Activated T-cell treated with anti-CD3 and anti-CD28 coated beads, Interleukin-2, amount 50 U/mL, for 4 hours (primary cell): ENCODE data around the gene SPDYE6. TPM values are rescaled to one million over a fixed set of nuclear protein-coding genes. Genes with fewer than 3 reads are reported as not detected.
A peak's percentile ranks its signal among the peaks of the same experiment; 100 is the strongest.
"Not testable (repeated sequence)": the region's sequence is repeated elsewhere in the genome, so short reads cannot be mapped to it uniquely, and the experiment has no call there.

ENCODE experiments used
- ATAC-seq, 2 donors: fragments of 200-7000 bp; cut with Tn5 transposase; one replicate each; pipeline ENCODE4 v1.10.0; 2021
- DNase-seq: peaks from one replicate; pipeline ENCODE4 v3.0.0-alpha.2; 2020
- H3K27me3 Mint-ChIP-seq: one replicate; pipeline ENCODE4 v1.8.0; 2021; ENCODE audit warnings: low read depth, mixed read lengths
- H3K36me3 Mint-ChIP-seq: one replicate; pipeline ENCODE4 v1.8.0; 2022; ENCODE audit warnings: mixed read lengths; ENCODE audit not compliant: insufficient read depth
- H3K4me1 Mint-ChIP-seq: one replicate; pipeline ENCODE4 v1.8.0; 2021; ENCODE audit warnings: low read depth, mixed read lengths
- H3K4me3 Mint-ChIP-seq: one replicate; pipeline ENCODE4 v1.8.0; 2021; ENCODE audit warnings: mild to moderate bottlenecking, moderate library complexity, mixed read lengths
- H3K9me3 Mint-ChIP-seq: one replicate; pipeline ENCODE4 v1.8.0; 2021; ENCODE audit warnings: mixed read lengths
- total RNA-seq, 3 donors: library from RNA; stranded (reverse); gene quantifications; one replicate each; pipeline ENCODE4 v1.2.1, GENCODE V29; 2021

SPDYE6 gene
- total RNA-seq, 3 donors from 2014 or later: not detected

GRCh38 chr7:102330666-102331460, 25.4 kb downstream of the SPDYE6 start:
- not testable (repeated sequence) for ATAC-seq, DNase-seq, H3K9me3 Mint-ChIP-seq, H3K4me3 Mint-ChIP-seq, H3K4me1 Mint-ChIP-seq, H3K27me3 Mint-ChIP-seq, H3K36me3 Mint-ChIP-seq

- not testable (repeated sequence) for H3K36me3 Mint-ChIP-seq, H3K9me3 Mint-ChIP-seq, DNase-seq, ATAC-seq, H3K4me3 Mint-ChIP-seq, H3K4me1 Mint-ChIP-seq
- peaks cover 13% of the 10 kb centered on the region for H3K27me3 Mint-ChIP-seq
Measured at GRCh38 chr7:102329366-102329765, 26.9 kb downstream of the SPDYE6 start.

- DNase-seq, H3K9me3 Mint-ChIP-seq, ATAC-seq, H3K4me3 Mint-ChIP-seq, H3K36me3 Mint-ChIP-seq, H3K4me1 Mint-ChIP-seq: not testable (repeated sequence)
- H3K27me3 Mint-ChIP-seq: peaks cover 13% of the 10 kb centered on the region
Measured at GRCh38 chr7:102328863-102329262, 27.4 kb downstream of the SPDYE6 start.

GRCh38 chr7:102327183-102327582, 29.1 kb downstream of the SPDYE6 start:
- H3K36me3 Mint-ChIP-seq, H3K4me3 Mint-ChIP-seq, DNase-seq, H3K9me3 Mint-ChIP-seq, ATAC-seq, H3K4me1 Mint-ChIP-seq: not testable (repeated sequence)
- peaks cover 19% of the 10 kb centered on the region for H3K27me3 Mint-ChIP-seq

DNA sequence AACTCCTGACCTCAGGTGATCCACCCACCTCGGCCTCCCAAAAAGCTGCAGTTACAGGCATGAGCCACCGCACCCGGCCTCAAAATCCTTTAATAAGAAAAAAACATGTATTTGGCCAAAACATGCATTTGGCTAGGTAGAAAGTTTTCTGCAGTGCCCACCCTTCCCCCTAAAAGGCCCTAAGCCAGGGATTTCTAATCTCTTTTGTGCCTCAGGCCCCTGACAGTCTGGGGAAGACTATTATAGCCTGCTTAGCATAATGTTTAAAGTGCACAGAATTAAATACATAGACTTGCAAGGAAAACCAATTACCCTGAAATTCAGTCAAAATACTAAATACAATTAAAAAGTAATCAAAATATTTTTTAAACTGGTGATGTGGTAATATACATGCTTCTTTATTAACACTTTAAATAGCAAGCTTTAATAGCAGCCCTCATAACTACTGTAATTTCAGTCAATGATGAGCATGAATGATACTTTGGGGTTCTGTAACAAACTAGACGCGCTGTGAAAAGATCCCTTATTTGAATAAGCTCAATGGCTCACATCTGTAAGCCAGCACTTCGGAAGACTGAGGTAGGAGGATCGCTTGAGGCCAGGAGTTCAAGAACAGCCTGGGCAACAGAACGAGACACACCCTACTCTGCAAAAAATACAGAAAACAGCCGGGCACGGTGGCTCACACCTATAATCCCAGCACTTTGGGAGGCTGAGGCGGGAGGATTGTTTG, 29.9 kb downstream of the SPDYE6 start:
- H3K4me1 Mint-ChIP-seq: no peaks in the 10 kb centered on the region
- no peaks in the 10 kb centered on the region for H3K9me3 Mint-ChIP-seq
- ATAC-seq (no peak), DNase-seq (no peak)
- H3K4me3 Mint-ChIP-seq: no peak overlapping the region
- H3K36me3 Mint-ChIP-seq: no peaks in the 10 kb centered on the region
- H3K27me3 Mint-ChIP-seq: peaks cover 15% of the 10 kb centered on the region

DNA sequence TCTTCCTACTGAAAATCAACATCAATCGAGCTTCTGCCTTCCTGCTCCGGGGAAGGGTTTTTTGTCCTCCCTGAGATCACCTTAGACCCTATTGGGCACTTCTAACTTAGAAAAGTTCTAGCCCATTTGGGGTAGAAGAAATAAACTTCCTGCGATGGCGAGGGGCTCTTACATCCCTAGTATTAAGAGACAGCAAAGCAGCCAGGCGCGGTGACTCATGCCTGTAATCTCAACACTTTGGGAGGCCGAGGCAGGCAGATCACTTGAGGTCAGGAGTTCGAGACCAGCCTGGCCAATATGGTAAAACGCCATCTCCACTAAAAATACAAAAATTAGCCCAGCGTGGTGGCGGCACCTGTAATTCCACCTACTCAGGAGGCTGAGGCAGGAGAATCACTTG, 31.1 kb downstream of the SPDYE6 start:
- not testable (repeated sequence) for H3K36me3 Mint-ChIP-seq, H3K4me3 Mint-ChIP-seq, ATAC-seq, DNase-seq, H3K4me1 Mint-ChIP-seq, H3K9me3 Mint-ChIP-seq
- H3K27me3 Mint-ChIP-seq: peaks cover 15% of the 10 kb centered on the region

DNA sequence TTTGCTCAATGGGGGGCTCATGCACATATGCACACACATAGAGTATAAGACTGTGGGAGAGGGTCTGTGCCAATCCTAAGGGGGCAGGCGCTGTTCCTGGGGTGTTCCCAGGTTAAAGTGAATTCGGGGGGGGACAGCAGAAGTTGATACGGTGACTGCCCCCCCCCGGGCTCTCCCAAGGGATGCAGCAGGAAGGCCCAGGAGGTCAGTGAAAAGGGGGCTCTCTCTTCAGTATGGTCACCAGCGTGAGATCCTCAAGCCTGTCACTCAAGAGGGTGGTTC, 32.4 kb downstream of the SPDYE6 start:
- Mint-ChIP-seq H3K36me3 (no peaks in the 10 kb centered on the region), H3K4me3 (no peak overlapping the region), H3K27me3 (peaks cover 15% of the 10 kb centered on the region), H3K4me1 (no peaks in the 10 kb centered on the region), H3K9me3 (no peaks in the 10 kb centered on the region)
- ATAC-seq (no peak), DNase-seq (no peak)

DNA sequence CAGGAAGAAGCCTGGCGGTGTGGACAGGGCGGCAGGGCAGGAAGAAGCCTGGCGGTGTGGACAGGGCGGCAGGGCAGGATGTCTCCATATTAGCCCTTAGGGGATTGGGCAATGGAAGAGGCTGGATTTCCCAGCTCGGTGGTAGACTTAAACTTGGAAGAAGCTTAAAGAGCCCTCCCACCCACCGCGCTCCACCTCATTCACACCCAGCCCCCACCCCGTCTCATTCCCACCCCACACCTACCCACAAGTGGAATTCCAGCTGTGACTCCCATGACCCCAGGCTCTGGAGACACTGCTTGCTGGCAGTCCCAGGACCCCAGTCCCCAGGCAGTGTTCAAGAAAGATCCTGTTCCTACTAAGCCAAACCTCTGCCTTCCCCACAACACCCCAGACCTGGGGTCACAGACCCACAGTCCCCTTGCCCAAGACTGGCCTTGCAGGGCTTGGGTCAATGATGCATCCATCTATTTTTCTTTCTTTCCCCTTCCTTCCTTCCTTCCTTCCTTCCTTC, 34.0 kb downstream of the SPDYE6 start:
- Mint-ChIP-seq H3K4me1 (no peaks in the 10 kb centered on the region), H3K36me3 (no peaks in the 10 kb centered on the region), H3K27me3 (peaks cover 12% of the 10 kb centered on the region), H3K4me3 (no peak overlapping the region), H3K9me3 (no peaks in the 10 kb centered on the region)
- no peak for DNase-seq
- ATAC-seq: no peak

DNA sequence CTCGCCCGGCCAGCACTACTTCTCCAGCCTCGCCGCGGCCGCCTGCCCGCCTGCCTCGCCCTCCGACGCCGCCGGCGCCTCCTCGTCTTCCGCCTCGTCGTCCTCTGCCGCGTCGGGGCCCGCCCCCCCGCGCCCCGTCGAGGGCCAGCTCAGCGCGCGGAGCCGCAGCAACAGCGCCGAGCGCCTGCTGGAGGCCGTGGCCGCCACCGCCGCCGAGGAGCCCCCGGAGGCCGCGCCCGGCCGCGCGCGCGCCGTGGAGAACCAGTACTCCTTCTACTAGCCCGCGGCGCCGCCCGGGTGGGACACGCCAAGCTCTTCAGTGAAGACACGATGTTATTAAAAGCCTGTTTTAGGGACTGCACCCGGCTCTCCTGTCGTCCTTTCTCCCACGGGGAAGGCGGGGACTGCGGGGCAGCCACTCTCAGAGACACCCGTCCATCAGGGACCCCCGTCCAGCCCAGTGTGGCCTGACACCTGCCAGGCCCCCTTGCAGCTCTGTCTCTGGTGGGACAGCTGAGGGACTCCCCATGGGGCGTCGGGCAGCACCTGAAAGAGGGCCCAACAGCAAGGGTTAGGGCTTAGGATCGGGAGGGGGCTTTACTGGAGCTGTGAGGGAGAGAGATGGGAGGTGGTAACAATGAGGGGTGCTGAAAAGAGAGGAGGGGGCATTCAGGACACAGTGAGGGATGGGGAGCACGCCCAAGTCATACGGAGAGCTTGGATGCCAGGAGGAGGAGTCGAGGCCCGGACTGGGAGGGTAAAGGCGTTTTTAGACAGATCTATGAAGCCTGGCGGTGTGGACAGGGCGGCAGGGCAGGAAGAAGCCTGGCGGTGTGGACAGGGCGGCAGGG, 34.7 kb downstream of the SPDYE6 start:
- DNase-seq (no peak), ATAC-seq (peak; percentile 43 to 61)
- H3K4me3 Mint-ChIP-seq: no peak overlapping the region
- no peaks in the 10 kb centered on the region for H3K9me3 Mint-ChIP-seq
- no peaks in the 10 kb centered on the region for H3K4me1 Mint-ChIP-seq
- no peaks in the 10 kb centered on the region for H3K36me3 Mint-ChIP-seq
- H3K27me3 Mint-ChIP-seq: peaks cover 11% of the 10 kb centered on the region

GRCh38 chr7:102320601-102321350, 35.5 kb downstream of the SPDYE6 start:
- peaks cover 9% of the 10 kb centered on the region for H3K27me3 Mint-ChIP-seq
- H3K4me1 Mint-ChIP-seq: no peaks in the 10 kb centered on the region
- no peaks in the 10 kb centered on the region for H3K9me3 Mint-ChIP-seq
- no peaks in the 10 kb centered on the region for H3K36me3 Mint-ChIP-seq
- DNase-seq (no peak), ATAC-seq (no peak)
- H3K4me3 Mint-ChIP-seq: no peak overlapping the region

DNA sequence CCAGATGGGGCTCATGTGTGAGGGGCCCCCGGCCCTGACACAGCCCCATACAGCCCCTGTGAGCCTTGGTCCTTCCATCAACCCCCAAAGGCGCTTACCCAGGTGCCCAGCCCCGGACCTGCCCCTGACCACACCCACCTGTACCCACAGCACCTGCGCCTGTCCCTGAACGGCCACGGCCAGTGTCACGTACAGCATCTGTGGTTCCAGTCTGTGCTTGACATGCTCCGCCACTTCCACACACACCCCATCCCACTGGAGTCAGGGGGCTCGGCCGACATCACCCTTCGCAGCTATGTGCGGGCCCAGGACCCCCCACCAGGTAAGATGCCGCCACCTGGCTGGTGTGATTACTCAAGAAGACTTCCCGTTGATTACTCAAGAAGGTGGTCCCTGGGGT, 36.1 kb downstream of the SPDYE6 start:
- no peaks in the 10 kb centered on the region for H3K4me1 Mint-ChIP-seq
- peaks cover 9% of the 10 kb centered on the region for H3K27me3 Mint-ChIP-seq
- H3K36me3 Mint-ChIP-seq: no peaks in the 10 kb centered on the region
- H3K4me3 Mint-ChIP-seq: no peak overlapping the region
- ATAC-seq (no peak), DNase-seq (no peak)
- H3K9me3 Mint-ChIP-seq: no peaks in the 10 kb centered on the region

DNA sequence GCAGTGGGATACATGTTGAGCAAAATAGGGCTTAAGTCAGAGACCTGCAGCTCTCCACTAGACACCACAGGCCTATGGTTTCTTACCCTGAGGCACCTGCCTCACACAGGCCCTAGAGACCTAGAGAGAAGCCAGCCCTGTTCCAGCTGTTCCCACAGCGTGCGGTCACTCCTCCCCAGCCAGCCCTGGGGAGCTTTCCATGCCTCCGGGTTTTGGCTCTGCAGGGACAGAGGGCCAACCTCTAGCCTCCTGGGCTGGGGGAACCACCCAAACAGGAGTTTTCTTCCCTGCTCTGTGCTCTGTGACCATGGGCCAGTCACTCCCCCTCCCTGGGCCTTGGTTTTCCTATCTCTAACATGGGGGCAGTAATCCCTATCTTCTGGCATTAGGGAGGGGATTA, 36.6 kb downstream of the SPDYE6 start:
- Mint-ChIP-seq H3K9me3 (no peaks in the 10 kb centered on the region), H3K4me3 (no peak overlapping the region), H3K36me3 (no peaks in the 10 kb centered on the region), H3K27me3 (peaks cover 6% of the 10 kb centered on the region), H3K4me1 (no peaks in the 10 kb centered on the region)
- DNase-seq (no peak), ATAC-seq (no peak)

DNA sequence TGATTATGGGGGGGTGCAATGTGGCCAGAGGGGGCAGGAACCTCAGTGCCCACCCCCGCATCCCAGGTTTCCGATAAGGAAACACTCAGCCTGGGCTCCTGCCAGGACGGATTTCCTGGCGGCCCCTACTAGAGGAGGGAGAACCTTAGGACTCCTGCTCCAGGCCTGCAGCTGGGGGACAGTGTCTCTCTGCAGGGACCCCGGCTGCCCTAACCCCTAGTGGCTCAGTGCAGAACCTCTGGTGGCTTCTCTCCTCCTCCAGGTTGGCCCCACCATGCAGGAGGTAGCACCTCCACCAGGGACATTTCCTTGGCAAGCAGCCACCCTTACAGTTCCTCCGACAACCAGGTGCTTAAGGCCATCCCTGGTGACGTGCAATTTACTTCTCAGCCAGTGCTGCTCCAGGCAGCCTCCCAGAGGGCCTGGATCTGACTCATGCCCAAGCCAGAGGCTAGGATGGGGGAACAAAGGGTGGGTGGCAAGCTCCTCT, 37.7 kb downstream of the SPDYE6 start:
- no peaks in the 10 kb centered on the region for H3K9me3 Mint-ChIP-seq

More for the DNA sequence above, 37.7 kb downstream of the SPDYE6 start:
- Mint-ChIP-seq H3K36me3 (no peaks in the 10 kb centered on the region), H3K4me3 (no peak overlapping the region), H3K4me1 (no peaks in the 10 kb centered on the region), H3K27me3 (peaks cover 6% of the 10 kb centered on the region)
- DNase-seq (no peak), ATAC-seq (no peak)
